Sigmoid colon (tissue), 3 donors: ENCODE results near the gene TMPRSS6.

Experiments used
- CTCF ChIP-seq, 4 experiments: fragments of 450-650 bp in 3 of 4; fragments of 200-600 bp in 1 of 4; IDR thresholded peaks; one replicate each; pipeline ENCODE4 v1.5.1; 2016 to 2019; ENCODE audit warnings: antibody characterized with exemption in 4 of 4, mild to moderate bottlenecking in 3 of 4, moderate library complexity in 2 of 4
- POLR2A ChIP-seq, 2 donors: fragments of 450-650 bp; IDR thresholded peaks; one replicate each; pipeline ENCODE4 v1.6.1; 2016; ENCODE audit warnings: antibody characterized with exemption in 2 of 2, mild to moderate bottlenecking in 2 of 2, moderate library complexity in 2 of 2

GRCh38 chr22:37147186-37147990 lies 37.9 kb upstream of the TMPRSS6 start:
- no peak for TF ChIP-seq CTCF (IDR thresholded peaks at IDR 0.05)
- no peak for TF ChIP-seq POLR2A (IDR thresholded peaks at IDR 0.05)
